HepG2 (cell line): ENCODE measurements around the gene ZNF507. TPM values are rescaled to one million over a fixed set of nuclear protein-coding genes. Genes with fewer than 3 reads are reported as not detected.

ENCODE experiments used
- BHLHE40 ChIP-seq: IDR thresholded peaks from 2 replicates; pipeline ENCODE4 v1.6.1; 2011; ENCODE audit warnings: low read length, improper control_type of control experiment
- HOXA5 ChIP-seq: sonication (generic); formaldehyde crosslinking; IDR thresholded peaks from 2 replicates; pipeline ENCODE4 v1.4.0; 2020; ENCODE audit warnings: missing genetic modification reagents
- ISL2 ChIP-seq: sonication (generic); formaldehyde crosslinking; IDR thresholded peaks from 2 replicates; pipeline ENCODE4 v1.5.0; 2020; ENCODE audit warnings: missing genetic modification reagents
- NFRKB ChIP-seq: fragments of 450-650 bp; IDR thresholded peaks from 2 replicates; pipeline ENCODE4 v1.6.1; 2017
- RORA ChIP-seq: sonication (generic); formaldehyde crosslinking; IDR thresholded peaks from 2 replicates; pipeline ENCODE4 v1.5.0; 2020; ENCODE audit warnings: mild to moderate bottlenecking, missing genetic modification reagents, moderate library complexity
- TCF7L2 ChIP-seq: IDR thresholded peaks from 2 replicates; pipeline ENCODE4 v1.6.1; 2011; ENCODE audit warnings: mild to moderate bottlenecking, low read depth, low read length, moderate library complexity
- ZBTB3 ChIP-seq: sonication (generic); formaldehyde crosslinking; IDR thresholded peaks from 2 replicates; pipeline ENCODE4 v1.4.0; 2020; ENCODE audit warnings: low read depth, mild to moderate bottlenecking, moderate library complexity, missing genetic modification reagents, borderline replicate concordance
- ZNF225 ChIP-seq: sonication (generic); formaldehyde crosslinking; IDR thresholded peaks from 2 replicates; pipeline ENCODE4 v1.4.0; 2020; ENCODE audit warnings: mild to moderate bottlenecking, missing genetic modification reagents
- ZNF274 ChIP-seq: sonication (generic); formaldehyde crosslinking; IDR thresholded peaks from 2 replicates; pipeline ENCODE4 v1.5.1; 2020; ENCODE audit warnings: mild to moderate bottlenecking, missing genetic modification reagents
- ZNF430 ChIP-seq: sonication (generic); formaldehyde crosslinking; IDR thresholded peaks from 2 replicates; pipeline ENCODE4 v1.9.0; 2021; ENCODE audit warnings: mild to moderate bottlenecking, missing genetic modification reagents
- ZNF761 ChIP-seq: sonication (generic); formaldehyde crosslinking; conservative IDR thresholded peaks from 2 replicates; pipeline ENCODE4 v1.4.0; 2020; ENCODE audit warnings: mild to moderate bottlenecking, missing genetic modification reagents
- ZNF773 ChIP-seq: sonication (generic); formaldehyde crosslinking; IDR thresholded peaks from 2 replicates; pipeline ENCODE4 v1.4.0; 2020; ENCODE audit warnings: missing genetic modification reagents, borderline replicate concordance
- polyA plus RNA-seq, 8 experiments: library from polyadenylated mRNA; depleted of rRNA in 3 of 8; stranded (reverse) in 7 of 8; unstranded in 1 of 8; fragments of >200 nt; fragmentation: Illumina TruSeq in 4 of 8; extraction: Trizol in 4 of 8; gene quantifications; 2 replicates each; pipeline versions ENCODE4 v1.2.1 to v1.2.3, GENCODE V29; 2011 to 2016; ENCODE audit warnings: low read depth in 4 of 8, missing spikeins in 1 of 8, mixed read lengths in 1 of 8; ENCODE audit not compliant: insufficient read depth in 1 of 8
- total RNA-seq, 5 experiments: library from RNA; depleted of rRNA; stranded (reverse); fragments of >200 nt; fragmentation: Illumina TruSeq; extraction: Trizol; gene quantifications; 2 replicates each; pipeline ENCODE4 v1.2.3, GENCODE V29; 2016; ENCODE audit warnings: low read depth in 1 of 5
- TF ChIP-seq, protein P1 (sequence below): sonication (generic); formaldehyde crosslinking; IDR thresholded peaks from 2 replicates; pipeline ENCODE4 v1.5.1; 2020; ENCODE audit warnings: mild to moderate bottlenecking, missing genetic modification reagents, borderline replicate concordance
- TF ChIP-seq, protein P2 (sequence below): sonication (generic); formaldehyde crosslinking; IDR thresholded peaks from 2 replicates; pipeline ENCODE4 v1.5.1; 2020; ENCODE audit warnings: mild to moderate bottlenecking, missing genetic modification reagents, borderline replicate concordance
- TF ChIP-seq, protein P3 (sequence below): IDR thresholded peaks from 2 replicates; pipeline ENCODE4 v1.6.1; 2018; ENCODE audit warnings: missing genetic modification reagents
- TF ChIP-seq, protein P4 (sequence below): sonication (generic); formaldehyde crosslinking; IDR thresholded peaks from 2 replicates; pipeline ENCODE4 v1.4.0; 2020; ENCODE audit warnings: missing genetic modification reagents, borderline replicate concordance

Gene ZNF507
- total and polyA plus RNA-seq, 2 of the 13 experiments (the other 11 are each of a cell fraction or from before 2014, with no cell fraction given) = 7.3 to 10.9 TPM

DNA sequence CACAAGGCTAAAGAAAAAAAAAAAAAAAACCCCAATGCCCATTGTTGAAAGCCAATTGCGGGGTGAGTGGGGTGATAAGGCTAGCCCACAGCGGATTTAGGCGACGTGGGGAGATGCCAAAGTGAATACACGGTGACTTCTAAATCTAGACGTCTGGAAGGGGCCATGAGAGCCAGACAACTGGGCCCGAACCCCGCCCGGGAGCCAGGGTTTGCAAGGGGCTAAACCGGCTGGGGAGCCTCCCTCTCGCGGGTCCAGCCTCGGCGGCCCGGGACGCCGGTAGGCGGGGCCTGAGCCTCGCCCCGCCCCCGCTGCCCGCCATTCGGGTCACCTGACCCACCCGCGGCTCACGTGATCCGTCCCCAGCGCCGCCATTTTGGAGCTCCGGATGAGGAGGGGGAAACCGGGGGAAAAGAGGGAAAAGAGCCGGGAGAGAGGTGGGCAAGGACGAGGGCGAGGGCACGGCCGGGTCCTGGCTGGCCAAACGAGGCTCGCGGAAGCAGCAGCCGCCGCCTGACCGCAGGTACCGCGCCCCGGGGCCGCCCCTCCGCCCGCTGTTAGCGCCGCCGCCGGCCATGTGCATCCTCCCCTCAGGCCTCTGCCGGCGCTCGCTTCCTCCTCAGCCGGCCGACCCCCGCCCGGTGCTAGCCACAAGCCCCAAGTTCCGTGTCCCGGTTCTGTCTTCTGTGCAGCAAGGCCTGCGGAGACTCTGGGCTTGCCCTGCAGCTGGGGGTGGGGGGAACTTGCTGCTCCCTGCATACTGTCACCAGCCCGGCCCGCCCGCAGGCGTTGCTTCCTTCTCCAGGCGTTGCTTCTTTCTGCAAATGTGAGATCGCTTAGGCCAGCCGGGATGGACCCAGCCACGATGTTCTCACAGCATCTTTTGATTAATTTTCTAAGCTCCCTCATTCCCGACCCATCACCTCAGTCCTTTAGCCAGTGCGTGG is at the start of gene ZNF507 (continued):
- TF ChIP-seq ISL2 (CRISPR knock-in tag) (no peak), ZNF761 (no peak), ZNF274 (no peak; the same call in 1 of the 2 replicates), ZNF773 (no peak), ZNF430 (no peak), ZNF225 (CRISPR knock-in tag) (peak; percentile 85; the same call in 1 of the 2 replicates), BHLHE40 (peak; percentile 92), TCF7L2 (no peak), HOXA5 (no peak), ZBTB3 (CRISPR knock-in tag) (no peak), NFRKB (no peak), RORA (CRISPR knock-in tag) (no peak)
- TF ChIP-seq, protein P1, sequence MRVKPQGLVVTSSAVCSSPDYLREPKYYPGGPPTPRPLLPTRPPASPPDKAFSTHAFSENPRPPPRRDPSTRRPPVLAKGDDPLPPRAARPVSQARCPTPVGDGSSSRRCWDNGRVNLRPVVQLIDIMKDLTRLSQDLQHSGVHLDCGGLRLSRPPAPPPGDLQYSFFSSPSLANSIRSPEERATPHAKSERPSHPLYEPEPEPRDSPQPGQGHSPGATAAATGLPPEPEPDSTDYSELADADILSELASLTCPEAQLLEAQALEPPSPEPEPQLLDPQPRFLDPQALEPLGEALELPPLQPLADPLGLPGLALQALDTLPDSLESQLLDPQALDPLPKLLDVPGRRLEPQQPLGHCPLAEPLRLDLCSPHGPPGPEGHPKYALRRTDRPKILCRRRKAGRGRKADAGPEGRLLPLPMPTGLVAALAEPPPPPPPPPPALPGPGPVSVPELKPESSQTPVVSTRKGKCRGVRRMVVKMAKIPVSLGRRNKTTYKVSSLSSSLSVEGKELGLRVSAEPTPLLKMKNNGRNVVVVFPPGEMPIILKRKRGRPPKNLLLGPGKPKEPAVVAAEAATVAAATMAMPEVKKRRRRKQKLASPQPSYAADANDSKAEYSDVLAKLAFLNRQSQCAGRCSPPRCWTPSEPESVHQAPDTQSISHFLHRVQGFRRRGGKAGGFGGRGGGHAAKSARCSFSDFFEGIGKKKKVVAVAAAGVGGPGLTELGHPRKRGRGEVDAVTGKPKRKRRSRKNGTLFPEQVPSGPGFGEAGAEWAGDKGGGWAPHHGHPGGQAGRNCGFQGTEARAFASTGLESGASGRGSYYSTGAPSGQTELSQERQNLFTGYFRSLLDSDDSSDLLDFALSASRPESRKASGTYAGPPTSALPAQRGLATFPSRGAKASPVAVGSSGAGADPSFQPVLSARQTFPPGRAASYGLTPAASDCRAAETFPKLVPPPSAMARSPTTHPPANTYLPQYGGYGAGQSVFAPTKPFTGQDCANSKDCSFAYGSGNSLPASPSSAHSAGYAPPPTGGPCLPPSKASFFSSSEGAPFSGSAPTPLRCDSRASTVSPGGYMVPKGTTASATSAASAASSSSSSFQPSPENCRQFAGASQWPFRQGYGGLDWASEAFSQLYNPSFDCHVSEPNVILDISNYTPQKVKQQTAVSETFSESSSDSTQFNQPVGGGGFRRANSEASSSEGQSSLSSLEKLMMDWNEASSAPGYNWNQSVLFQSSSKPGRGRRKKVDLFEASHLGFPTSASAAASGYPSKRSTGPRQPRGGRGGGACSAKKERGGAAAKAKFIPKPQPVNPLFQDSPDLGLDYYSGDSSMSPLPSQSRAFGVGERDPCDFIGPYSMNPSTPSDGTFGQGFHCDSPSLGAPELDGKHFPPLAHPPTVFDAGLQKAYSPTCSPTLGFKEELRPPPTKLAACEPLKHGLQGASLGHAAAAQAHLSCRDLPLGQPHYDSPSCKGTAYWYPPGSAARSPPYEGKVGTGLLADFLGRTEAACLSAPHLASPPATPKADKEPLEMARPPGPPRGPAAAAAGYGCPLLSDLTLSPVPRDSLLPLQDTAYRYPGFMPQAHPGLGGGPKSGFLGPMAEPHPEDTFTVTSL (CRISPR knock-in tag) = no peak
- TF ChIP-seq, protein P2, sequence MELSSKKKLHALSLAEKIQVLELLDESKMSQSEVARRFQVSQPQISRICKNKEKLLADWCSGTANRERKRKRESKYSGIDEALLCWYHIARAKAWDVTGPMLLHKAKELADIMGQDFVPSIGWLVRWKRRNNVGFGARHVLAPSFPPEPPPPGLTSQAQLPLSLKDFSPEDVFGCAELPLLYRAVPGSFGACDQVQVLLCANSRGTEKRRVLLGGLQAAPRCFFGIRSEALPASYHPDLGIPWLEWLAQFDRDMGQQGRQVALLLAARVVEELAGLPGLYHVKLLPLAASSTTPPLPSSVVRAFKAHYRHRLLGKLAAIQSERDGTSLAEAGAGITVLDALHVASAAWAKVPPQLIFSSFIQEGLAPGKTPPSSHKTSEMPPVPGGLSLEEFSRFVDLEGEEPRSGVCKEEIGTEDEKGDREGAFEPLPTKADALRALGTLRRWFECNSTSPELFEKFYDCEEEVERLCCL (CRISPR knock-in tag) = no peak
- TF ChIP-seq, protein P3, sequence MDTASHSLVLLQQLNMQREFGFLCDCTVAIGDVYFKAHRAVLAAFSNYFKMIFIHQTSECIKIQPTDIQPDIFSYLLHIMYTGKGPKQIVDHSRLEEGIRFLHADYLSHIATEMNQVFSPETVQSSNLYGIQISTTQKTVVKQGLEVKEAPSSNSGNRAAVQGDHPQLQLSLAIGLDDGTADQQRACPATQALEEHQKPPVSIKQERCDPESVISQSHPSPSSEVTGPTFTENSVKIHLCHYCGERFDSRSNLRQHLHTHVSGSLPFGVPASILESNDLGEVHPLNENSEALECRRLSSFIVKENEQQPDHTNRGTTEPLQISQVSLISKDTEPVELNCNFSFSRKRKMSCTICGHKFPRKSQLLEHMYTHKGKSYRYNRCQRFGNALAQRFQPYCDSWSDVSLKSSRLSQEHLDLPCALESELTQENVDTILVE (CRISPR knock-in tag) = peak; percentile 20; the same call in 1 of the 2 replicates
- TF ChIP-seq, protein P4, sequence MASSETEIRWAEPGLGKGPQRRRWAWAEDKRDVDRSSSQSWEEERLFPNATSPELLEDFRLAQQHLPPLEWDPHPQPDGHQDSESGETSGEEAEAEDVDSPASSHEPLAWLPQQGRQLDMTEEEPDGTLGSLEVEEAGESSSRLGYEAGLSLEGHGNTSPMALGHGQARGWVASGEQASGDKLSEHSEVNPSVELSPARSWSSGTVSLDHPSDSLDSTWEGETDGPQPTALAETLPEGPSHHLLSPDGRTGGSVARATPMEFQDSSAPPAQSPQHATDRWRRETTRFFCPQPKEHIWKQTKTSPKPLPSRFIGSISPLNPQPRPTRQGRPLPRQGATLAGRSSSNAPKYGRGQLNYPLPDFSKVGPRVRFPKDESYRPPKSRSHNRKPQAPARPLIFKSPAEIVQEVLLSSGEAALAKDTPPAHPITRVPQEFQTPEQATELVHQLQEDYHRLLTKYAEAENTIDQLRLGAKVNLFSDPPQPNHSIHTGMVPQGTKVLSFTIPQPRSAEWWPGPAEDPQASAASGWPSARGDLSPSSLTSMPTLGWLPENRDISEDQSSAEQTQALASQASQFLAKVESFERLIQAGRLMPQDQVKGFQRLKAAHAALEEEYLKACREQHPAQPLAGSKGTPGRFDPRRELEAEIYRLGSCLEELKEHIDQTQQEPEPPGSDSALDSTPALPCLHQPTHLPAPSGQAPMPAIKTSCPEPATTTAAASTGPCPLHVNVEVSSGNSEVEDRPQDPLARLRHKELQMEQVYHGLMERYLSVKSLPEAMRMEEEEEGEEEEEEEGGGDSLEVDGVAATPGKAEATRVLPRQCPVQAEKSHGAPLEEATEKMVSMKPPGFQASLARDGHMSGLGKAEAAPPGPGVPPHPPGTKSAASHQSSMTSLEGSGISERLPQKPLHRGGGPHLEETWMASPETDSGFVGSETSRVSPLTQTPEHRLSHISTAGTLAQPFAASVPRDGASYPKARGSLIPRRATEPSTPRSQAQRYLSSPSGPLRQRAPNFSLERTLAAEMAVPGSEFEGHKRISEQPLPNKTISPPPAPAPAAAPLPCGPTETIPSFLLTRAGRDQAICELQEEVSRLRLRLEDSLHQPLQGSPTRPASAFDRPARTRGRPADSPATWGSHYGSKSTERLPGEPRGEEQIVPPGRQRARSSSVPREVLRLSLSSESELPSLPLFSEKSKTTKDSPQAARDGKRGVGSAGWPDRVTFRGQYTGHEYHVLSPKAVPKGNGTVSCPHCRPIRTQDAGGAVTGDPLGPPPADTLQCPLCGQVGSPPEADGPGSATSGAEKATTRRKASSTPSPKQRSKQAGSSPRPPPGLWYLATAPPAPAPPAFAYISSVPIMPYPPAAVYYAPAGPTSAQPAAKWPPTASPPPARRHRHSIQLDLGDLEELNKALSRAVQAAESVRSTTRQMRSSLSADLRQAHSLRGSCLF (CRISPR knock-in tag) = no peak
